Activated T-helper 2 cell treated with anti-CD3 and anti-CD28 coated beads, Interferon-gamma antibody, Interleukin-2, Interleukin-4, amounts not matched to agents 10 μg/mL and 5 μg/mL and 100 μg/mL, durations not matched to agents 14 hours and 24 hours and 36 hours (primary cell): ENCODE results near the gene RNF144A. TPM values are rescaled to one million over a fixed set of nuclear protein-coding genes. Genes with fewer than 3 reads are reported as not detected.

Source experiments
- DNase-seq: peaks from one replicate; pipeline ENCODE4 v3.0.0; 2021; ENCODE audit warnings: low spot score
- H3K27ac Mint-ChIP-seq: one replicate; pipeline ENCODE4 v1.8.0; 2021; ENCODE audit warnings: mixed read lengths
- H3K27me3 Mint-ChIP-seq: one replicate; pipeline ENCODE4 v1.8.0; 2021; ENCODE audit warnings: low read depth, mixed read lengths
- H3K36me3 Mint-ChIP-seq: one replicate; pipeline ENCODE4 v1.8.0; 2021; ENCODE audit warnings: low read depth, mixed read lengths
- H3K4me1 Mint-ChIP-seq: one replicate; pipeline ENCODE4 v1.8.0; 2021; ENCODE audit warnings: low read depth, mixed read lengths
- H3K4me3 Mint-ChIP-seq: one replicate; pipeline ENCODE4 v1.8.0; 2021; ENCODE audit warnings: low read depth, mild to moderate bottlenecking, moderate library complexity, mixed read lengths
- H3K9me3 Mint-ChIP-seq: one replicate; pipeline ENCODE4 v1.8.0; 2021; ENCODE audit warnings: mixed read lengths
- intact Hi-C: fragments of 100-400 bp; cut with micrococcal nuclease; formaldehyde crosslinking; loops from one replicate; pipeline ENCODE4 v1.15.1; 2023
- total RNA-seq: library from RNA; stranded (reverse); gene quantifications from 2 replicates; pipeline ENCODE4 v1.2.3, GENCODE V29; 2022

The RNF144A gene
- total RNA-seq = 19.9 and 20.0 TPM in 2 replicates

- peaks cover 52% of the 10 kb centered on the region for H3K36me3 Mint-ChIP-seq
- intact Hi-C loops = loop anchor here (5.0 kb wide), 1 partner anchor 95 kb away; no protein-coding TSS in a partner anchor
- peak within 1 kb of the TSS; percentile 47 for H3K27ac Mint-ChIP-seq
- peaks cover 2% of the 10 kb centered on the region for H3K27me3 Mint-ChIP-seq
- peak; percentile 67 for DNase-seq
- H3K9me3 Mint-ChIP-seq = no peaks in the 10 kb centered on the region
- H3K4me1 Mint-ChIP-seq = peaks cover 54% of the 10 kb centered on the region
- H3K4me3 Mint-ChIP-seq = peak within 1 kb of the TSS; percentile 75
These were observed at the start of gene RNF144A for GRCh38 chr2:6917071-6917760. TSS of gene RNF144A (plus strand) at chr2:6917412. CDS start at chr2:6996927, 79,515 bp downstream.

- H3K4me3 Mint-ChIP-seq = no peak overlapping the region
These were observed 44.8 kb upstream of the RNF144A start for GRCh38 chr2:6872394-6872793.

GRCh38 chr2:6874032-6874431 lies 43.2 kb upstream of the RNF144A start:
- Mint-ChIP-seq H3K4me3 (no peak overlapping the region), H3K27me3 (peaks cover 3% of the 10 kb centered on the region), H3K4me1 (peaks cover 61% of the 10 kb centered on the region), H3K36me3 (peaks cover 15% of the 10 kb centered on the region), H3K9me3 (peaks cover 6% of the 10 kb centered on the region), H3K27ac (no peak overlapping the region)
- no peak for DNase-seq
- intact Hi-C loops = no loop called here

More at GRCh38 chr2:6872394-6872793, 44.8 kb upstream of the RNF144A start:
- peaks cover 53% of the 10 kb centered on the region for H3K4me1 Mint-ChIP-seq
- no peak for DNase-seq
- H3K27ac Mint-ChIP-seq = peak overlapping the region; percentile 31
- intact Hi-C loops = no loop called here
- H3K36me3 Mint-ChIP-seq = peaks cover 15% of the 10 kb centered on the region
- peaks cover 6% of the 10 kb centered on the region for H3K9me3 Mint-ChIP-seq
- H3K27me3 Mint-ChIP-seq = peaks cover 3% of the 10 kb centered on the region

- H3K27me3 Mint-ChIP-seq = peaks cover under 1% of the 10 kb centered on the region
- H3K4me1 Mint-ChIP-seq = peaks cover 72% of the 10 kb centered on the region
- peaks cover 12% of the 10 kb centered on the region for H3K36me3 Mint-ChIP-seq
- peaks cover 6% of the 10 kb centered on the region for H3K9me3 Mint-ChIP-seq
- no peak overlapping the region for H3K27ac Mint-ChIP-seq
- no peak for DNase-seq
- H3K4me3 Mint-ChIP-seq = no peak overlapping the region
- intact Hi-C loops = no loop called here
These were observed 40.9 kb upstream of the RNF144A start for GRCh38 chr2:6876309-6876708.

- H3K27me3 Mint-ChIP-seq = no peaks in the 10 kb centered on the region
- H3K9me3 Mint-ChIP-seq = peaks cover 6% of the 10 kb centered on the region
- intact Hi-C loops = loop anchor here (1.0 kb wide), 1 partner anchor 12 kb away; the partner anchor contains the start of gene CMPK2
- DNase-seq = peak; percentile 42
- peaks cover 24% of the 10 kb centered on the region for H3K36me3 Mint-ChIP-seq
- H3K4me1 Mint-ChIP-seq = peaks cover 80% of the 10 kb centered on the region
- peak within 1 kb of the TSS; percentile 74 for H3K4me3 Mint-ChIP-seq
- H3K27ac Mint-ChIP-seq = peak within 1 kb of the TSS; percentile 21
These were observed 39.6 kb upstream of the RNF144A start, which contains the start of gene RSAD2 for GRCh38 chr2:6877402-6878304. TSS of gene RSAD2 (plus strand) at chr2:6877777. CDS start at chr2:6877801, 24 bp downstream.

GRCh38 chr2:6878549-6878948 lies 38.7 kb upstream of the RNF144A start:
- no peak overlapping the region for H3K27ac Mint-ChIP-seq

GRCh38 chr2:6879011-6879410 lies 38.2 kb upstream of the RNF144A start:
- DNase-seq = no peak
- peaks cover 32% of the 10 kb centered on the region for H3K36me3 Mint-ChIP-seq
- peaks cover 2% of the 10 kb centered on the region for H3K9me3 Mint-ChIP-seq
- peaks cover 68% of the 10 kb centered on the region for H3K4me1 Mint-ChIP-seq
- H3K27me3 Mint-ChIP-seq = no peaks in the 10 kb centered on the region
- intact Hi-C loops = no loop called here
- peak overlapping the region; percentile 73 for H3K27ac Mint-ChIP-seq
- H3K4me3 Mint-ChIP-seq = peak overlapping the region; percentile 74

More at GRCh38 chr2:6878549-6878948, 38.7 kb upstream of the RNF144A start:
- Mint-ChIP-seq H3K9me3 (peaks cover 6% of the 10 kb centered on the region), H3K27me3 (no peaks in the 10 kb centered on the region), H3K36me3 (peaks cover 30% of the 10 kb centered on the region), H3K4me3 (peak overlapping the region; percentile 74), H3K4me1 (peaks cover 71% of the 10 kb centered on the region)
- intact Hi-C loops = no loop called here
- no peak for DNase-seq

GRCh38 chr2:6880200-6880733 lies 36.9 kb upstream of the RNF144A start:
- intact Hi-C loops = loop anchor here (2.0 kb wide), 1 partner anchor 29 kb away; no protein-coding TSS in a partner anchor
- Mint-ChIP-seq H3K36me3 (peaks cover 40% of the 10 kb centered on the region), H3K4me1 (peaks cover 64% of the 10 kb centered on the region), H3K27ac (peak overlapping the region; percentile 81), H3K9me3 (no peaks in the 10 kb centered on the region), H3K27me3 (no peaks in the 10 kb centered on the region), H3K4me3 (peak overlapping the region; percentile 77)
- DNase-seq = no peak

GRCh38 chr2:6881046-6881445 lies 36.2 kb upstream of the RNF144A start:
- peaks cover 40% of the 10 kb centered on the region for H3K36me3 Mint-ChIP-seq
- intact Hi-C loops = loop anchor here (2.0 kb wide), 1 partner anchor 28 kb away; no protein-coding TSS in a partner anchor
- H3K27ac Mint-ChIP-seq = peak overlapping the region; percentile 76
- no peak for DNase-seq
- H3K9me3 Mint-ChIP-seq = no peaks in the 10 kb centered on the region
- H3K4me1 Mint-ChIP-seq = peaks cover 59% of the 10 kb centered on the region
- no peaks in the 10 kb centered on the region for H3K27me3 Mint-ChIP-seq
- H3K4me3 Mint-ChIP-seq = peak overlapping the region; percentile 72

- peaks cover 55% of the 10 kb centered on the region for H3K4me1 Mint-ChIP-seq
- H3K9me3 Mint-ChIP-seq = no peaks in the 10 kb centered on the region
- peaks cover 44% of the 10 kb centered on the region for H3K36me3 Mint-ChIP-seq
- H3K4me3 Mint-ChIP-seq = peak overlapping the region; percentile 72
- no peaks in the 10 kb centered on the region for H3K27me3 Mint-ChIP-seq
- intact Hi-C loops = loop anchor here (2.0 kb wide), 1 partner anchor 27 kb away; no protein-coding TSS in a partner anchor
- peak overlapping the region; percentile 76 for H3K27ac Mint-ChIP-seq
- DNase-seq = no peak
These were observed 35.7 kb upstream of the RNF144A start for GRCh38 chr2:6881516-6881915.

- intact Hi-C loops = no loop called here
- Mint-ChIP-seq H3K9me3 (no peaks in the 10 kb centered on the region), H3K4me3 (no peak overlapping the region), H3K36me3 (peaks cover 58% of the 10 kb centered on the region), H3K27ac (no peak overlapping the region), H3K4me1 (peaks cover 40% of the 10 kb centered on the region), H3K27me3 (no peaks in the 10 kb centered on the region)
- DNase-seq = no peak
These were observed 33.6 kb upstream of the RNF144A start for GRCh38 chr2:6883448-6884122.

- Mint-ChIP-seq H3K9me3 (no peaks in the 10 kb centered on the region), H3K27ac (no peak overlapping the region), H3K27me3 (no peaks in the 10 kb centered on the region), H3K36me3 (peaks cover 67% of the 10 kb centered on the region), H3K4me1 (peaks cover 25% of the 10 kb centered on the region), H3K4me3 (no peak overlapping the region)
- intact Hi-C loops = no loop called here
- no peak for DNase-seq
These were observed 31.7 kb upstream of the RNF144A start for GRCh38 chr2:6885551-6885950.
